Fibroblast of mammary gland (primary cell): Measurements from ENCODE around the gene TSPAN11.

Source experiments
- DNase-seq: peaks from one replicate; pipeline ENCODE4 v3.0.0-alpha.2; 2010; ENCODE audit warnings: low read depth
- H3K4me3 ChIP-seq: 2 replicates; pipeline ENCODE4 v1.5.1; 2011; ENCODE audit warnings: low read depth, mild to moderate bottlenecking, low read length, moderate library complexity; ENCODE audit not compliant: control insufficient read depth
- TF ChIP-seq, protein P1 (sequence below): conservative IDR thresholded peaks from 2 replicates; pipeline ENCODE4 v1.5.1; 2011; ENCODE audit warnings: low read depth, low read length, inconsistent platforms; ENCODE audit not compliant: control insufficient read depth, insufficient read depth

The TSPAN11 gene

DNA sequence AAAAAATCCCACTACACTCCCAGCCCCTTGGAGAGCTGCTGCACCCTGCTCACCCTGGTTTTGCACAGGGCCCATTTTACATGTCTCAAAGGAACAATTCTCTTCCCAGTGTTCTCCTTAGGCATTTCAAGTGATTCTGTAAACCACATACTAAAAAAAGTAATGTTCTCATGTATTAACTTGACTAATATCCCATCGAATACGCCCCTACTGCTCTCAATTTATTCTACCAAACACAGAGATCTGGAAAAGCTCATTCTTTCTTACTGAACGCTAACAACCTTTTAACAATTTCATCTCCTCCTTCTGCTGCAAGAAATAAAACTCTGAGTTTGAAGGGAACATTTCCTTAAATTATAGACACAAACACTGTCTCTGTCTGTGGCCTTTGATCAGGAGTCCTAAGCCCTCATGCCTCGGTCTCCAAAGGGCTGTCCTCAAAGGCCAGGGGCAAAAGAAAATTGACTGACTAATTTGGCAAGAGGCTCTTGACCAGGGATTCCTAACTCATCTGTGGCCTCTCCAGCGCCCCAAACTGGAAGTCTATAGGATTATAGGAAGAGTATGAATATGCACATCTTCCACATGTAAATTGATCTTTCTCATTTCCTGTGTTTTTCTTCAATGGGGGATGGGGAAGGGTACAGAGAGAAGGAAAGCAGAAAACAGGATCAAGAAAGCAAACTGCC lies 17.1 kb upstream of the TSPAN11 start:
- DNase-seq = peak; percentile 74
- TF ChIP-seq, protein P1, sequence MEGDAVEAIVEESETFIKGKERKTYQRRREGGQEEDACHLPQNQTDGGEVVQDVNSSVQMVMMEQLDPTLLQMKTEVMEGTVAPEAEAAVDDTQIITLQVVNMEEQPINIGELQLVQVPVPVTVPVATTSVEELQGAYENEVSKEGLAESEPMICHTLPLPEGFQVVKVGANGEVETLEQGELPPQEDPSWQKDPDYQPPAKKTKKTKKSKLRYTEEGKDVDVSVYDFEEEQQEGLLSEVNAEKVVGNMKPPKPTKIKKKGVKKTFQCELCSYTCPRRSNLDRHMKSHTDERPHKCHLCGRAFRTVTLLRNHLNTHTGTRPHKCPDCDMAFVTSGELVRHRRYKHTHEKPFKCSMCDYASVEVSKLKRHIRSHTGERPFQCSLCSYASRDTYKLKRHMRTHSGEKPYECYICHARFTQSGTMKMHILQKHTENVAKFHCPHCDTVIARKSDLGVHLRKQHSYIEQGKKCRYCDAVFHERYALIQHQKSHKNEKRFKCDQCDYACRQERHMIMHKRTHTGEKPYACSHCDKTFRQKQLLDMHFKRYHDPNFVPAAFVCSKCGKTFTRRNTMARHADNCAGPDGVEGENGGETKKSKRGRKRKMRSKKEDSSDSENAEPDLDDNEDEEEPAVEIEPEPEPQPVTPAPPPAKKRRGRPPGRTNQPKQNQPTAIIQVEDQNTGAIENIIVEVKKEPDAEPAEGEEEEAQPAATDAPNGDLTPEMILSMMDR = peak; percentile 13
- no peak overlapping the region for H3K4me3 ChIP-seq

DNA sequence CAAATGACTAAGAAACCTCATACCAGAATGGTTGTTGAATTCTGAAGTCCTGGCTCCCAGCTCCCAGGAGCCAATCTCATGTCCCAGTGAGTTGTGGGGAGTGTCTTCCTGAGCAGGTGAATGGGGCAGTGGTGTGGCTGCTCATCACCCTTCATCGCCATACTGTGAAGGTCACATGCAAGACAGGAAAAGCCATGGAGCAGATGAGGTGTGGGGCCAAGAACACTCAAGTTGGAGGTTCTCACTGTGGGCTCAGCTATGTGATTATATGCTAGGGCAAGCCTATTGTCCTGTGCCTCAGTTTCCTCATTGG lies 16.6 kb upstream of the TSPAN11 start:
- TF ChIP-seq, protein P1 = no peak
- H3K4me3 ChIP-seq = no peak overlapping the region
- no peak for DNase-seq

DNA sequence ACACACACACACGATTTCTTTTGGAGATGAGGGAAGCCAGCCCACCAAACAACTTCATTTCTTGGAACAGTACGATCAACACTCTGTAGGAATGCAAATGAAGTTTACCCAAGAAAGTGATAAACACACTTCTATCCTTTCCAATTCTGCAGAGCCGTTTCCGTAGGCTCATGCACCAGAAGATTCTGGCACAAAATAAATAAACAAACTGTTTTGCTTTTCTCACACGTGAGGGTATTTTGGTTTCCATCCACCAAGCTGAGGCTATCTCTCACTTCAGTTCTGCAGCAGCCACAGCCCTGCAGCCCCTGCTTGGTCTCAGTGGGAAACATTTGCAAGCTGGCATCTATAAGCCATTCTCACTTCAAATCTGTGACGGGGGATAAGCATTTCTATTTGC lies 15.3 kb upstream of the TSPAN11 start:
- TF ChIP-seq, protein P1 = no peak
- no peak for DNase-seq
- H3K4me3 ChIP-seq = no peak overlapping the region

DNA sequence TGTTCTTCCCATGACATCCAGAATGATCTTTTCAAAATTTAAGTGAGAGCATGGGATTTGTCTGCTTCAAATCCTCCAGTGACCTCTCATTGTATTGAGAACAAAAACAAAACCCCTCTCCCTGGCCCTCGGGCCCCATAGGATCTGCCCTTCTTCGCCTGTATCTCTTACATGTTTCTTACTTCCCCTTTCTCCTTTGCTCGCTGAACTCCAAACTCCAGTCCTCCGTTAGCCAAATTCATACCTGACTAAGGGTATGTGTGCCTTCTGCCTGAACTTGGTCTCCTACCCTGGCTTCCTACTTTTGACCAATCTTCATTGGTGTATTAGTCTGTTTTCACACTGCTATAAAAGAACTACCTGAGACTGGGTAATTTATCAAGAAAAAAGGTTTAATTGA lies 13.2 kb upstream of the TSPAN11 start:
- TF ChIP-seq, protein P1 = no peak
- no peak for DNase-seq
- no peak overlapping the region for H3K4me3 ChIP-seq

DNA sequence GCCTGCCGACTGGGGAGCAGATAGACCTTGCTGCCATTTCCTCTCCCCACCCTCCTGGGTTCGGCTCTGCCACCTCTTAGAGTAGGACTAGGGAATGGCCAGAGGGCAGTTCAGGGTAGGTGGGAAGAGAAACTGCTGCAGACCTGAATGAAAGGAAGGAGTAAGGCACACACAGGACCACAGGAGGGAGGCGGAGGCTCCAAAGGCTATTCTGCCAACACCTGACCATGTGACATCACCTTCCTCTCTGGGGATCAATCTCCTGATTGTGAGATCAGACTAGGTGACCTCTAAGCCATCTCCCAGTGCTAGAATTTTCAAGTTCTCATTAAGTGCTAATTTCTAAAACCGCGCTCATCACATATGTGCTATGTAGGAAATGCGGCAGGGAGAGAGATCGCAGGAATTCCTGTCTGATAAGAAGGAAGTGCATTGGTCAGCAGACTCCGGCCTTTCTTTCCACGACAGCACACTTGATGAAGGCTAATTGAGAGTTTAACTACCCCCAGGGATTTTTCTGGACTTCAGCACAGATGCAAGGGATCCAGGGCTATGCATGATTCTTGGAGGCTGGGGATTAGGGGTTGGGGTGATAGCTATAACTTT lies 11.5 kb upstream of the TSPAN11 start:
- TF ChIP-seq, protein P1 = no peak
- no peak overlapping the region for H3K4me3 ChIP-seq
- DNase-seq = no peak

DNA sequence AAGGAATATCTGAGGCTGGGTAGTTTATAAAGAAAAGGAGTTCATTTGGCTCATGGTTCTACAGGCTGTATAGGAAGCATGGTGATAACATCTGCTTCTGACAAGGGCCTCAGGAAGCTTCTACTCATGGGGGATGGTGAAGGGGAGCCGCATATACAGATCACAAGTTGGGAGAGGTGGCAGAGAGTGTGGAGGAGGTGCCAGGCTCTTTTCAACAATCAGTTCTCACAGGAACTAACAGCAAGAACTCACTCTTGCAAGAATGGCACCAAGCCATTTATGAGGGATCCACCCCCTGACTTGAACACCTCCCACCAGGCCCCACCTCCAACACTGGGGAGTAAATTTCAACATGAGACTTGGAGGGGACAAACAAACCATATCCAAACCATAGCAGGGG lies 3.5 kb upstream of the TSPAN11 start:
- DNase-seq = no peak
- TF ChIP-seq, protein P1 = no peak
- no peak overlapping the region for H3K4me3 ChIP-seq
